ENCODE results near the gene P2RY2.
A peak's percentile ranks its signal among the peaks of the same experiment; 100 is the strongest.

The P2RY2 gene

DNA sequence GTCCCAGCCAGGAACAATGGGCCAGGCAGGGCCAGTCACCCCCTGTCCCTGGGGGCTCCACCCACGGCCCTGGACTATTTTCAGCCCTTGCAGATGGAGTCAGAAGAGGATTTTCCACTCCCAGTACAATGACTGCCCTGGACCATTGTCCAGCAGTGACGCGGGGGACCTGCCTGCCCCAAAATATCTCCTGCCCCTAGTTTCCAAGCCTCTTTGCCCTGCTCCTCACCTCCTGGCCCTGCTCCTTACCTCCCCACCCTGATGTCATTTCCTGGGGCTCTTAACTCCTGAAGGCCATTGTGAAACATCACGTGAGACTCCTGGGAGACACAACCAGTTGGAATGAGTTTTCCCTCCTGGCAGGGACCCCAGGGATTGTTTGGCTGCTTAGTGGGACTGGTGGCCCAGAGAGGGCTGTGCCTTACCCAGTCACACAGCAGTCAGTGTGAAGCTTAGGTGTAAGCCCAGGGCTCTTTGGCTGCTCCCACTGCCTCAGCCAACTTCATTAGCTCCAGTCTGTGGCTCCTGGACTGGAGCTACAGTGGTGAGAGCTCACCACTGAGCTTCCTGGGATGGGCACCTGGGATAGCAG lies 22.2 kb downstream of the P2RY2 start:
- Histone ChIP-seq H3K27me3 (ENCODE audit: low read depth, low read length) (no peaks in the 10 kb centered on the region), H3K4me1 (ENCODE audit: control insufficient read depth in 1 of 2, insufficient read depth in 2 of 2, low read length in 2 of 2) (peaks cover 7 to 21% of the 10 kb centered on the region in 2 donors), H3K27ac (ENCODE audit: low read length) (no peak overlapping the region), H3K36me3 (ENCODE audit: control insufficient read depth in 1 of 2, insufficient read depth in 2 of 2, low read length in 2 of 2) (no peaks in the 10 kb centered on the region), H3K9me3 (ENCODE audit: control insufficient read depth in 1 of 2, low read length in 2 of 2) (no peaks in the 10 kb centered on the region), H3K4me3 (ENCODE audit: low read depth in 1 of 2, low read length in 2 of 2) (no peak overlapping the region)

DNA sequence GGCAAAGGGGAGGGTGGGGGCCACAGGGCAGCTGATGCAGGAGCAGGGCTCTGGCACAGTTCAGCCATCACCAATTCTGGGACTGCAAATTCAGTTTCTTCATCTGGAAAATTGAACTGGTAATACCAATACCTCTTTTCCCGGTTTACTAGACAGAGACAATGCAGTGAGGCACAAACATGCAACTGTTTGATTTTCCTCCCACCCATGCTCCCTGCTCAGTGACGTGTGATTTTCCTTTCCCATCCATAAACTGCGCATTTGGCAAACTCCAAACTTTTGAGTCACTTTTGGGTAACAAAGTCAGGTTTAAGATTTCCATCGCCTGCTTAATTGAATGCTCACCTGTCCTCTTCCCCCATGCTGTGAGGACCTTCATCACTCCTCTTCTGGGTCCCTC lies 23.2 kb downstream of the P2RY2 start:
- H3K9me3 ChIP-seq (ENCODE audit: control insufficient read depth in 1 of 2, low read length in 2 of 2) = no peaks in the 10 kb centered on the region
- no peaks in the 10 kb centered on the region for H3K27me3 ChIP-seq (ENCODE audit: low read depth, low read length)
- no peak overlapping the region for H3K27ac ChIP-seq (ENCODE audit: low read length)
- no peaks in the 10 kb centered on the region for H3K36me3 ChIP-seq (ENCODE audit: control insufficient read depth in 1 of 2, insufficient read depth in 2 of 2, low read length in 2 of 2)
- no peak overlapping the region for H3K4me3 ChIP-seq (ENCODE audit: low read depth in 1 of 2, low read length in 2 of 2)
- peaks cover 7 to 21% of the 10 kb centered on the region in 2 donors for H3K4me1 ChIP-seq (ENCODE audit: control insufficient read depth in 1 of 2, insufficient read depth in 2 of 2, low read length in 2 of 2)

DNA sequence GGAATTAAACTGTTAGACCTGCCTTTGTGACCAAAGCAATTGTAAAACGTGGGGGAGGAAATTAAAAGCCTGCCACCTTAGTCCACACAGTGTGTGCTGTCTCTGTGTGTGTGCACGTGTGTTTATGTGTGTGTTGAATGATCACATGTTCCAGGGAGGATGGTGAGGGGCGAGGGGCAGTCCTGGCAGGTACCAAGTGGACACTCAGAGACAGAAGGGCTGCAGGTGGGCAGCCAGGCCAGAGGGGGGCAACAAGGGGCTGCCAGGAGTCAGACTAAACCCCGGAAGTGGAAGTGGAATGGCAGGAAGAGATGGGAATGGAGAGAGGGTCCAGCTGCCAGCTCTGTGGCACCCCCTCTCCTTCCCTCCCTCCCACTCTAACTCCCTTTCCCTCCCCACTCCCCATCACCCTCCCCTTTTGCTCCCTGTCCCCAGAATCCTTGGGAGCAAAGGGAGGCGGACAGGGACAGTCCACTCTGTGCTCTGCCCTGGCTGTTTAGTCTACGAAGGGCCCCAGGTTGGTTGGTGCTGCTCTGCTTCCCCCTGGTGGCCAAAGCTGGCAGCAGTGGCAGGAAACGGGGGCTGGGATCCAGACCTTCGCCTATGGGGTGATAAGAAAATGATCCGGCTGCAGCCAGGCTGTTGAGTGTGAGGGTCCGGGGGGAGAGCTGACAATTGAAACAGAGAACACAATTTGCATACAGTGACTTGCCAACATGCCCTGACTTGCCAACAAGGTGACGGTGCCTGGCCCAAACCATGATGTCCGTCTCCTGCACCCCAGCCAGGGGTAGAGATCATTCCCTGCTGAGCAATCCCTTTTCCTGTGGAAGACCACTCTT lies 24.4 kb downstream of the P2RY2 start:
- Histone ChIP-seq H3K4me1 (ENCODE audit: control insufficient read depth in 1 of 2, insufficient read depth in 2 of 2, low read length in 2 of 2) (peaks cover 7 to 21% of the 10 kb centered on the region in 2 donors), H3K27ac (ENCODE audit: low read length) (no peak overlapping the region), H3K4me3 (ENCODE audit: low read depth in 1 of 2, low read length in 2 of 2) (peak overlapping the region; percentile 40 to 63)

DNA sequence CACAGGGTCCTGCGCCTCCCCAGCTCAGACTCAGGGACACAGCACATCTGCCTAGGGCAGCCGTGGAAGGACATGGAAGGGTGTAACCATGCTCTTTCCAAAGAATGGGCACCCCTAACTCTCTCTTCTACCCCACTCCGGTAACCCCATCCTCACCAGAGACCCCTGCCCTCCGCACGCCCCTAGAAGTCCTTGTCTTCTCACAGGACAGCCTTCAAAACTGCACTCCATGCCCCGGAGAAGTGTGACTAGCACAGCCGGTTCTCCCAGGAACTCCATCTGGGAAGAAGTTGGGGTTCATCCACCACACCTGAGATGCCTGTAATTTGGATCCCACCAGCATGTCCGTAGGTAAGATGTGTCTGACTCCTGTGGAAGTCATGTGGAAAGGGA lies 25.0 kb downstream of the P2RY2 start:
- Histone ChIP-seq H3K27ac (ENCODE audit: low read length) (no peak overlapping the region), H3K4me3 (ENCODE audit: low read depth in 1 of 2, low read length in 2 of 2) (no peak overlapping the region), H3K4me1 (ENCODE audit: control insufficient read depth in 1 of 2, insufficient read depth in 2 of 2, low read length in 2 of 2) (peaks cover 7 to 21% of the 10 kb centered on the region in 2 donors), H3K36me3 (ENCODE audit: control insufficient read depth in 1 of 2, insufficient read depth in 2 of 2, low read length in 2 of 2) (no peaks in the 10 kb centered on the region), H3K27me3 (ENCODE audit: low read depth, low read length) (no peaks in the 10 kb centered on the region), H3K9me3 (ENCODE audit: control insufficient read depth in 1 of 2, low read length in 2 of 2) (no peaks in the 10 kb centered on the region)

More for the DNA sequence above, 24.4 kb downstream of the P2RY2 start:
- no peaks in the 10 kb centered on the region for H3K36me3 ChIP-seq (ENCODE audit: control insufficient read depth in 1 of 2, insufficient read depth in 2 of 2, low read length in 2 of 2)
- no peaks in the 10 kb centered on the region for H3K27me3 ChIP-seq (ENCODE audit: low read depth, low read length)
- H3K9me3 ChIP-seq (ENCODE audit: control insufficient read depth in 1 of 2, low read length in 2 of 2) = no peaks in the 10 kb centered on the region

DNA sequence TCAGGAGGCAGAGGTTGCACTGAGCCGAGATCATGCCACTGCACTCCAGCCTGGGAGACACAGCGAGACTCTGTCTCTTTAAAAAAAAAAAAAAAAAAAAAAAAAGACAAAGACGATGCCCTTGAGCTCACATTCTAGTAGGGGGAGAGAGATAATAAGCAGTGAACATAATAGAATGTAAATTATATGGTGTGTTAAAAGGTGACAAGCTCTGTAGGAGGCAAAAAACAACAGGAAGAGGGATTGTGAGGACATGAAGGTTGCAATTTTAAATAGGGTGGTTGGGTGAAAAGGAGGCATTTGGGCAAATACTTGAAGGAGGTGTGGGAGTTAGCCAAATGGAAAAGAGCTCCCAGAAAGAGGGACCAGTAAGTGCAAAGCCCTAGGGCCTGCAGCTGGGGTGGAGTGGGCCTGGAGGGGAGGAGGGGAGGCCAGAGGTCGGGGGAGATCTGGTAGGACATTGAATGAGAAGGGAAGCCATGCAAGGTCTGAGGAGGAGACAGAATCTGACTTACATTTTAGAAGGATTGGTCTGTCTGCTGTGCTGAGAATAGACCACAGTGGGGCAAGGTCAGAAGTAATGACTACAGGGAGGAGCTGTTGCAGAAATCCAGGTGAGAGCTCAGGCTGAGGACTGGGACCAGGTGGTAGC lies 26.6 kb downstream of the P2RY2 start:
- H3K27ac ChIP-seq (ENCODE audit: low read length) = no peak overlapping the region
- H3K9me3 ChIP-seq (ENCODE audit: control insufficient read depth in 1 of 2, low read length in 2 of 2) = no peaks in the 10 kb centered on the region
- H3K4me3 ChIP-seq (ENCODE audit: low read depth in 1 of 2, low read length in 2 of 2) = no peak overlapping the region
- no peaks in the 10 kb centered on the region for H3K36me3 ChIP-seq (ENCODE audit: control insufficient read depth in 1 of 2, insufficient read depth in 2 of 2, low read length in 2 of 2)
- no peaks in the 10 kb centered on the region for H3K27me3 ChIP-seq (ENCODE audit: low read depth, low read length)
- peaks cover 7 to 18% of the 10 kb centered on the region in 2 donors for H3K4me1 ChIP-seq (ENCODE audit: control insufficient read depth in 1 of 2, insufficient read depth in 2 of 2, low read length in 2 of 2)

DNA sequence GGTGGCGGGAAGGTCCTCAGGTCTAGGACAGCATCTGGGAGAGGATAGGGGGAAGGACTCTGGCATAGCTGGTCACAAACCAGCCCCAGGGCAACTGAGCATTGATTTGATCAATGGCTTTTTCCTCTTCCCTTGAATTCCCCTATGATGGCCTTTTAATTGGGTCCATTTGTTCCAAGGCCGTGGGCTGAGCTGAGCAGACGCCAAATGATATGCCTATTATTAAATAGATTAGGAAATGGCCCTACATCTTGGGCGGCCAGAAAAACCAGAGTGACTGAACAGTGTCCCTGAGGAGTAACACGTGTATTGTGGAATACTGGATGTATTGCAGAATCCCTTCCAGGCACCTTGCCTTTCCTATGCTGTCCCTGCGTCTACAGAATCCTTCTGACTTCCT lies 27.4 kb downstream of the P2RY2 start:
- no peak overlapping the region for H3K27ac ChIP-seq (ENCODE audit: low read length)
- no peaks in the 10 kb centered on the region for H3K27me3 ChIP-seq (ENCODE audit: low read depth, low read length)
- no peak overlapping the region for H3K4me3 ChIP-seq (ENCODE audit: low read depth in 1 of 2, low read length in 2 of 2)
- peaks cover 7 to 11% of the 10 kb centered on the region in 2 donors for H3K4me1 ChIP-seq (ENCODE audit: control insufficient read depth in 1 of 2, insufficient read depth in 2 of 2, low read length in 2 of 2)
- no peaks in the 10 kb centered on the region for H3K9me3 ChIP-seq (ENCODE audit: control insufficient read depth in 1 of 2, low read length in 2 of 2)
- H3K36me3 ChIP-seq (ENCODE audit: control insufficient read depth in 1 of 2, insufficient read depth in 2 of 2, low read length in 2 of 2) = no peaks in the 10 kb centered on the region

DNA sequence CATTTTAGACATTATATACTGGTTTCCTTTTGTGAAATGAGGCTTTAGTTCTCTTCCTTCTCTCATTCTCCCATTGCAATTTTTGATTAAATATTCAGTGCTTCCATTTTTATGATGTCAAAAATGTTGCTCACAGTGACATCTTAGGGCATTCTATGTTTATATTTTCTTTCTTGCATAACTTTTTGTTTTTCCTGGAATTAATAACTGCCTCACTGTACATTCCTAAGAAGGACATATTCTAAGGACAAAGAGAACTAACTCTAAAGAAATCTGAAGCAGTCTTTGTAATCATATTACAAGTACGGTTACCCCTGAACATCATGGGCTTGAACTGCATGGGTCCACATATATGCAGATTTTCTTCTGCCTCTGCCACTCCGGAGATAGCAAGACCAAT lies 28.2 kb downstream of the P2RY2 start:
- Histone ChIP-seq H3K36me3 (ENCODE audit: control insufficient read depth in 1 of 2, insufficient read depth in 2 of 2, low read length in 2 of 2) (no peaks in the 10 kb centered on the region), H3K27me3 (ENCODE audit: low read depth, low read length) (no peaks in the 10 kb centered on the region), H3K9me3 (ENCODE audit: control insufficient read depth in 1 of 2, low read length in 2 of 2) (no peaks in the 10 kb centered on the region), H3K4me3 (ENCODE audit: low read depth in 1 of 2, low read length in 2 of 2) (no peak overlapping the region), H3K4me1 (ENCODE audit: control insufficient read depth in 1 of 2, insufficient read depth in 2 of 2, low read length in 2 of 2) (peaks cover 7% of the 10 kb centered on the region in 2 donors), H3K27ac (ENCODE audit: low read length) (no peak overlapping the region)

DNA sequence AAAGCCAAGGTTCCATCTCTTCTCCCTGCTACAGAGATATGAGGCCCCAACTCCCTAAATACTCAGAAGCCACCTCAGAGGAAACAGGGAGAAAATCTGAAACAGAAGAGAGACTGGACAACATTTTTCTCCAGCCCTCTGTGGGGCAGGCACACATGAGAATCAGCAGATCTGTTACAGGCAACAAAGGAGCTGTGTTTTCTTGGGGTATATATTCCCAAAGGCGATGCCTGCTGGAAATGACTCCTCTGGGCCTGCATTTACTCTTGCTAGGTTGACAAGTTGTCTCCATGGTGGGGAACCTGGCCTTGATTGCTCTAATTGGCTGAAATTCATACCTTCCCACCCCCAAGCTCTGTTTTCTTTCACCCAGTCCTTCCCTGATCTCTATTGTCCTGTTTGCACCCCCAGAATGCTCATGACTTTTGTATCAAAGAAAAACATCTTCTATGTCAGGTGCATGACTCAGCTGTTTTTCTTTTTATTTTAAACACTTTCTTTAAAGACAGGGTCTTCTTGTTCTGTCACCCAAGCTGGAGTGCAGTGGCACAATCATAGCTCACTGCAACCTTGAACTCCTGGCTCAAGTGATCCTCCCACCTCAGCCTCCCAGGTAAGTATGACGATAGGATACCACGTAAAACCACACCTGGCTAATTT lies 30.6 kb downstream of the P2RY2 start:
- Histone ChIP-seq H3K9me3 (ENCODE audit: control insufficient read depth in 1 of 2, low read length in 2 of 2) (no peaks in the 10 kb centered on the region), H3K4me3 (ENCODE audit: low read depth in 1 of 2, low read length in 2 of 2) (no peak overlapping the region), H3K27me3 (ENCODE audit: low read depth, low read length) (no peaks in the 10 kb centered on the region), H3K36me3 (ENCODE audit: control insufficient read depth in 1 of 2, insufficient read depth in 2 of 2, low read length in 2 of 2) (no peaks in the 10 kb centered on the region), H3K4me1 (ENCODE audit: control insufficient read depth in 1 of 2, insufficient read depth in 2 of 2, low read length in 2 of 2) (no peaks in the 10 kb centered on the region), H3K27ac (ENCODE audit: low read length) (no peak overlapping the region)

DNA sequence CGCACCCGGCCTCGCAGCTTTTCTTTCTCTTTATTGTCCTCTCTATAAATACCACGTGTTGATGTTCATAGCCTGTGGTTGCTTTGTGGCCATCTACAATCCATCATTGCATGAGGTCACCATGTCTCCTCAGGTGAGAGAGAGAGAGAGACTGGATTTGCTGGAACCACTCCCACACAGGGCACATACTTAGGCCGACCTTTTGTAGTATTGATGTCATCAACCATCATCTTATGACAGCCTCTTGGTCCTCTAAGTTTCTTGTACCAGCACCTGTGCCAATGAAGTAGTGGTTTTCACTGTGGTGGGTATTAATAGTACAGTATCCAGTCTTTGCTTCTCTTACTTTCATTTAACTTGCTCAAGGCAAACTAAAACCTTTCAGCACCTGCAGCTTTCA lies 31.2 kb downstream of the P2RY2 start:
- Histone ChIP-seq H3K4me1 (ENCODE audit: control insufficient read depth in 1 of 2, insufficient read depth in 2 of 2, low read length in 2 of 2) (no peaks in the 10 kb centered on the region), H3K27me3 (ENCODE audit: low read depth, low read length) (no peaks in the 10 kb centered on the region), H3K36me3 (ENCODE audit: control insufficient read depth in 1 of 2, insufficient read depth in 2 of 2, low read length in 2 of 2) (no peaks in the 10 kb centered on the region), H3K4me3 (ENCODE audit: low read depth in 1 of 2, low read length in 2 of 2) (no peak overlapping the region), H3K27ac (ENCODE audit: low read length) (no peak overlapping the region), H3K9me3 (ENCODE audit: control insufficient read depth in 1 of 2, low read length in 2 of 2) (no peaks in the 10 kb centered on the region)

DNA sequence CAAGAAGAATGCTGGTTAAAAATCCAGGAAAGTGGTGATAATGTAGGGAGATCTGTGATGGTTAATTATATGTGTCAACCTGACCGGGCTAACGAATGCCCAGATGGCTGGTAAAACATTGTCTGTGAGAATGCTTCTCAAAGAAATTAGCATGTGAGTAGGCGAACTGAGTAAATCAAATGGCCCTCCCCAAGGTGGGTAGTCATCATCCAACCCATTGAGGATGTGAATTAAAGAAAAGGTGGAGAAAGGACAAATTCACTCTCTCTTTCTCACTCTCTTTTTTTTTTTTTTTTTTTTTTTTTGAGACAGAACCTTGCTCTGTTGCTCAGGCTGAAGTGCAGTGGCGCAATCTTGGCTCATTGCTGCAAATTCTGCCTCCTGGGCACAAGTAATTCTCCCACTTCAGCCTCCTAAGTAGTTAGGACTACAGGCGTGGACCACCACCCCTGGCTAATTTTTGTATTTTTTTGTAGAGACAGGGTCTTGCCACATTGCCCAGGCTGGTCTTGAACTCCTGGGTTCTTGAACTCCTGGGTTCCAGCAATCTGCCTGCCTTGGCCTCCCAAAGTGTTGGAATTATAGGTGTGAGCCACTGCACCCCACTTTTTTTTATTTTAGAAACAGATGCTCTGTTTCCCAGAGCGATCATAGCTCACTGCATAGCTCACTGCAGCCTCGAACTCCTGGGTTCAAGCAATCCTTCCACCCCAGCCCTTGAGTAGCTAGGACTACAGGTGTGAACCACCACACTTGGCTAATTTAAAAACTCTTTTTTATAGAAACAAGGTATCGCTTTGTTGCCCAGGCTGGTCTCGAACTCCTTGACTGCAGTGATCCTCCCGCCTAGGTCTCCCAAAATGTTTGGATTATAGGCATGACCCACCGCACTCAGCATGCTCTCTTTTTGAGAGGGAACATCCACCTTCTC lies 32.0 kb downstream of the P2RY2 start:
- Histone ChIP-seq H3K4me3 (ENCODE audit: low read depth in 1 of 2, low read length in 2 of 2) (no peak overlapping the region), H3K4me1 (ENCODE audit: control insufficient read depth in 1 of 2, insufficient read depth in 2 of 2, low read length in 2 of 2) (no peaks in the 10 kb centered on the region), H3K27ac (ENCODE audit: low read length) (no peak overlapping the region)

More for the DNA sequence above, 32.0 kb downstream of the P2RY2 start:
- Histone ChIP-seq H3K36me3 (ENCODE audit: control insufficient read depth in 1 of 2, insufficient read depth in 2 of 2, low read length in 2 of 2) (no peaks in the 10 kb centered on the region), H3K27me3 (ENCODE audit: low read depth, low read length) (no peaks in the 10 kb centered on the region), H3K9me3 (ENCODE audit: control insufficient read depth in 1 of 2, low read length in 2 of 2) (no peaks in the 10 kb centered on the region)

Data from muscle layer of duodenum (tissue), 2 donors.